Prostate gland (tissue), 2 donors: ENCODE results near the gene UAP1L1.

Experiments used
- CTCF ChIP-seq, 4 experiments: fragments of 200-600 bp in 2 of 4; fragments of 450-650 bp in 2 of 4; sonication (generic) in 2 of 4; IDR thresholded peaks; 1 replicate in 3 of 4; 2 replicates in 1 of 4; pipeline ENCODE4 v1.5.1; 2016 to 2019; ENCODE audit warnings: antibody characterized with exemption in 4 of 4, mild to moderate bottlenecking in 2 of 4, moderate library complexity in 2 of 4
- POLR2A ChIP-seq: fragments of 450-650 bp; IDR thresholded peaks from one replicate; pipeline ENCODE4 v1.6.1; 2016; ENCODE audit warnings: antibody characterized with exemption, mild to moderate bottlenecking

DNA sequence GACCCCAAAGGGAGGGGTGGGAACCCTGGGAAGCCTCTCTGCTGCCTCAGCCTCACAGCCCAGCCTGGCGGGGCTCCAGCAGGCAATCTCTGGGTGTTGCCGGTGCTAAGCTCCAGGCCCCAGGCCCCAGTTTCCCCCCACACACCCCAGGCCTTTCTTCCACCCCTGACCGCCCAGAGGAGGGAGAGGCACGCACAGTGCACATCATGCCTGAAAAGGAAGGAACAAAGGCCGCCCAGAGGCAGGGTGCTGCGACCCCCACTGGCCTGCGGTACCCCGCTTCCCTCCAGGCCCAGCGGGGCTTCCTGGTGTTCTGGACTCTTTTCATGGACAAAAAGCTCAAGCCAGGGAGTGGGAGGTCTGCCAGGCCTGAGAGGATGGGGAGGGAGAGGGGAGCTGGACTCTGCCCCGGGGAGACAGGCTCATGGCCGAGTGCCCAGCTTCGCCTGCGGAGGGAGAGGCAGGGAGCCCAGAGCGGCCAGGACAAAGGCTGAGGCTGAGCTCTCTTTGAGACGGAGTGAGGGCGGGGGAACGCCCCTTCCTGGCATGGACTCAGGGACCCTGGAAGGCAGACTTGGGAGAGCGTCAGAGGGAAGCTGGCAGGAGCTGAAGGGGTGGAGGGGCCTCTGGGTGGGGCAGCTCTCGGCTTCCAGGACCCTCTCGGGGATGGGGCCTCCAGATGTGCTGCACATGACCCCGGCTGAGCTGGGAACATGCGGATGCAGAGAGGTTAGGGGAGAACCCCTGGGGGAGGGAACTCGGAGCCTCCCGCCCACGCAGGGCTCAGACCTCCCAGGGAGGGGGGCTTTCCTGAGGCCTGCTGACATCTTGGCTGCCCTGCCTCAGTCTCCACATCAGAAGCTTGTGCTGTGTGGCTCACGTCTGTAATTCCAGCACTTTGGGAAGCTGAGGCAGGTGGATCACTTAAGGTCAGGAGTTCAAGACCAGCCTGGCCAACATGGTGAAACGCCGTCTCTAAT is 21.6 kb upstream of the UAP1L1 start:
- no peak for TF ChIP-seq CTCF (IDR thresholded peaks at IDR 0.05)
- no peak for TF ChIP-seq POLR2A
